A673 (cell line): Measurements from ENCODE around the gene TBCD. TPM values are rescaled to one million over a fixed set of nuclear protein-coding genes. Genes with fewer than 3 reads are reported as not detected.

Source experiments
- BruUV-seq: library from RNA; stranded (reverse); fragments of 400-500 nt; replicated peaks from 2 replicates; lab custom pipeline; 2021; lab: Mats Ljungman, UMichigan
- CTCF ChIA-PET: fragments of 300-600 bp; sonication (Branson Sonifier 250); formaldehyde crosslinking; loops from one replicate; lab custom pipeline; 2022; ENCODE audit warnings: antibody characterized with exemption; lab: Charles Lee
- POLR2A ChIA-PET: fragments of 300-600 bp; sonication (Branson Sonifier 250); formaldehyde crosslinking; loops from one replicate; lab custom pipeline; 2022; ENCODE audit warnings: antibody characterized with exemption; ENCODE audit not compliant: low non-redundant PET; lab: Charles Lee
- DNase-seq: peaks from one replicate; pipeline ENCODE4 v3.0.0-alpha.2; 2015; ENCODE audit warnings: low spot score
- H3K27ac ChIP-seq: fragments of 200-600 bp; sonication (generic); 2 replicates; pipeline ENCODE4 v1.5.1; 2016; ENCODE audit warnings: mixed run types, low read depth, mild to moderate bottlenecking, mixed read lengths, antibody characterized with exemption, low read length; ENCODE audit not compliant: poor library complexity, severe bottlenecking
- H3K27me3 ChIP-seq: fragments of 200-600 bp; sonication (generic); replicated peaks from 2 replicates; pipeline ENCODE4 v1.6.1; 2017; ENCODE audit warnings: mixed run types, low read depth, mild to moderate bottlenecking, mixed read lengths, antibody characterized with exemption, low read length; ENCODE audit not compliant: insufficient read depth, poor library complexity
- H3K36me3 ChIP-seq: fragments of 200-600 bp; sonication (generic); 2 replicates; pipeline ENCODE4 v1.6.1; 2016; ENCODE audit warnings: mixed run types, mild to moderate bottlenecking, mixed read lengths, antibody characterized with exemption, low read length; ENCODE audit not compliant: insufficient read depth, poor library complexity, severe bottlenecking
- H3K4me1 ChIP-seq: fragments of 200-600 bp; sonication (generic); 2 replicates; pipeline ENCODE4 v1.6.1; 2017; ENCODE audit warnings: mixed run types, mild to moderate bottlenecking, mixed read lengths, antibody characterized with exemption, low read length; ENCODE audit not compliant: insufficient read depth, poor library complexity, severe bottlenecking
- H3K4me3 ChIP-seq: fragments of 200-600 bp; sonication (generic); 2 replicates; pipeline ENCODE4 v1.5.1; 2016; ENCODE audit warnings: low read depth, mixed run types, mild to moderate bottlenecking, mixed read lengths, low read length; ENCODE audit not compliant: poor library complexity, severe bottlenecking
- H3K9me3 ChIP-seq: fragments of 200-600 bp; sonication (generic); 2 replicates; pipeline ENCODE4 v1.6.1; 2016; ENCODE audit warnings: mixed run types, low read depth, mild to moderate bottlenecking, mixed read lengths, antibody characterized with exemption, low read length; ENCODE audit not compliant: poor library complexity, severe bottlenecking
- CTCF ChIP-seq: fragments of 300-800, 200-600 bp; sonication (generic); conservative IDR thresholded peaks from 2 replicates; pipeline ENCODE4 v1.5.1; 2017; ENCODE audit warnings: low read depth, mild to moderate bottlenecking, antibody characterized with exemption, low read length, moderate library complexity, mixed read lengths
- EZH2 ChIP-seq: fragments of 200-600 bp; sonication (generic); IDR thresholded peaks from 2 replicates; pipeline ENCODE4 v1.6.1; 2017; ENCODE audit warnings: borderline replicate concordance, low read depth, mild to moderate bottlenecking, mixed read lengths, antibody characterized with exemption, low read length; ENCODE audit not compliant: poor library complexity, severe bottlenecking
- intact Hi-C: fragments of 100-400 bp; cut with micrococcal nuclease; formaldehyde crosslinking; loops from one replicate; pipeline ENCODE4 v1.10.0; 2022; ENCODE audit not compliant: unreplicated experiment
- total RNA-seq: library from RNA; stranded (reverse); gene quantifications from 2 replicates; pipeline ENCODE4 v1.2.3, GENCODE V29; 2021

Gene TBCD
- total RNA-seq, 1 experiment from 2014 or later: 113 TPM

DNA sequence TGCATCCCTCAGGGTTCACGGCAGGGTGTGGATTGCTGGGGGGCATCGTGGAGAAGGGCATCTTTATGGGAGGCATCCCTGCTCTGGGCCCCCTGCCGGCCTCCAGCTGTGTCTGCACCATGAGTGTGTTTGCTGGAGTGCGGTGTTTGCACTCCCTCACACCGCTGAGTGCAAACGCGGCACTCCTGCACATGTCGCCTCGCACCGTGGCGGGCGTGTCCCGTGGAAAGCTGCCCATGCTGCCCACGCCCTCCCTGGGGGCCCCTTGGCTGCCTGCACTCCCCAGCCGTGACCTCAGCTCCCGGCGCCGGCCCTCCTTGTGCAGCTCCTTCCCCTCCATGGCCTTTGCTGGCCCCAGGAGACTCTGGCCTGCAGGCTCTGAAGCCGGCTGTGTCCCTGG, 162.5 kb downstream of the TBCD start:
- no peaks in the 10 kb centered on the region for H3K36me3 ChIP-seq
- intact Hi-C loops: no loop called here
- no peaks in the 10 kb centered on the region for H3K9me3 ChIP-seq
- H3K4me3 ChIP-seq: no peak overlapping the region
- H3K27me3 ChIP-seq: no peaks in the 10 kb centered on the region
- no peak for DNase-seq
- H3K27ac ChIP-seq: no peak overlapping the region
- BruUV-seq: no TSS peak
- CTCF ChIA-PET: interaction anchor here (0.6 kb wide), 1 partner anchor 18 kb away, joined by 3 read pairs; no protein-coding TSS in a partner anchor
- POLR2A ChIA-PET: no interaction called here
- no peaks in the 10 kb centered on the region for H3K4me1 ChIP-seq
- TF ChIP-seq EZH2 (no peak), CTCF (no peak)

DNA sequence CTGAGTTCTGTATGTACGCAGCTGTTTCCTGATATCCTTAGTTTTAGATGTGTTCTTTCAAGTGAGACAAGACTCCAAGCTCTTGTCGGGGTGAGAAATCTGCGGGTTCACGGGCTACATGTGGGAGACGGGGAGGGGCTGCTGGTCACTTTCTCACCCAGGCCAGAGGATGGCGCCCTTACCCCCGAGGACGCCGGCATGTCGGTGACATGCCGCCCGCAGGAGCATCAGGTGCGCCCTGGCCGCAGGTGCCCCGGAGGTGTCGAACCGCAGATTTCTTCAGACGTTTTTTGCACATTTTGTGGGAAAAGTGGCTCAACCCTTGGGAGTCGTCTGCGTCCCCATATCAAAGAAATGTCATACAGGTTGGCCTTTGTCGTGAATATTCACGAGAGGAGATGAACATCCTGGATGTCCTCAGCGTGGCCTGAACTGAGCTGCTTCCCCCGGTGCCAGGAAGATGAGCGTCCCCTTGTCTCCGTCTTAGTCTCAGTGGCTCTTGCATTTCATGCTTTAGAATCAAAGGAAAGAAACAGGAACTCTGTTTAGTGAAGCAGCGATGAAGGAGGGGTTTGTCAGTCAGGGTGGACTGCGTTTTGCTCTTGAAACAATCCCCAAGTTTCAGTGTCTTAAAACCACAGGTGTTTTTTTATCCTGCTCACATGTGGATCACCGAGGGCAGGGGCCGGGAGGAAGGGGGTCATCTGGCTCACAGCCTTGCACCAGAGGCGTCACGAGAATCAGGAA, 163.3 kb downstream of the TBCD start:
- Histone ChIP-seq H3K27ac (no peak overlapping the region), H3K4me1 (no peaks in the 10 kb centered on the region), H3K9me3 (no peaks in the 10 kb centered on the region), H3K27me3 (no peaks in the 10 kb centered on the region), H3K36me3 (no peaks in the 10 kb centered on the region), H3K4me3 (no peak overlapping the region)
- POLR2A ChIA-PET: no interaction called here
- TF ChIP-seq CTCF (peak; percentile 28; the same call in 1 of the 2 replicates), EZH2 (no peak)
- DNase-seq: no peak
- CTCF ChIA-PET: interaction anchor here (0.6 kb wide), 1 partner anchor 17 kb away, joined by 3 read pairs; no protein-coding TSS in a partner anchor
- intact Hi-C loops: loop anchor here (5.0 kb wide), 1 partner anchor 133 kb away; no protein-coding TSS in a partner anchor
- no TSS peak for BruUV-seq

- Histone ChIP-seq H3K4me3 (no peak overlapping the region), H3K9me3 (no peaks in the 10 kb centered on the region), H3K27me3 (no peaks in the 10 kb centered on the region), H3K4me1 (no peaks in the 10 kb centered on the region), H3K27ac (no peak overlapping the region), H3K36me3 (no peaks in the 10 kb centered on the region)
- ChIA-PET POLR2A (no interaction called here), CTCF (no interaction called here)
- TF ChIP-seq CTCF (no peak), EZH2 (no peak)
- BruUV-seq: no TSS peak
- no peak for DNase-seq
- intact Hi-C loops: loop anchor here (5.0 kb wide), 1 partner anchor 133 kb away; no protein-coding TSS in a partner anchor
Observed at GRCh38 chr17:82915757-82916027, 163.8 kb downstream of the TBCD start.
